ENCODE results near the gene MOV10. TPM values are rescaled to one million over a fixed set of nuclear protein-coding genes. Genes with fewer than 3 reads are reported as not detected.

The MOV10 gene
- total RNA-seq, 3 donors from 2014 or later (not counting 1 experiment from before 2014, with no cell fraction given): 87.9 to 124 (median 119) TPM

- peaks cover 23% of the 10 kb centered on the region for H3K4me1 ChIP-seq (ENCODE audit: control insufficient read depth, insufficient read depth, low read length)
- H3K36me3 ChIP-seq (ENCODE audit: control insufficient read depth, insufficient read depth, low read length): peaks cover 61% of the 10 kb centered on the region
- no peaks in the 10 kb centered on the region for H3K9me3 ChIP-seq (ENCODE audit: control insufficient read depth, insufficient read depth, low read length)
- H3K27ac ChIP-seq (ENCODE audit: low read length): no peak overlapping the region
- Mint-ChIP-seq H3K27me3 (ENCODE audit: low read depth in 2 of 2) (no peaks in the 10 kb centered on the region), H3K4me1 (peaks cover 16 to 21% of the 10 kb centered on the region in 2 donors), H3K27ac (no peak overlapping the region), H3K36me3 (peaks cover 15% of the 10 kb centered on the region), H3K9me3 (no peaks in the 10 kb centered on the region), H3K4me3 (no peak overlapping the region)
- DNase-seq (no peak), ATAC-seq (no peak)
- no peak overlapping the region for H3K4me3 ChIP-seq (ENCODE audit: low read length)
- intact Hi-C loops (cut with micrococcal nuclease): no loop called here
- WGBS (ENCODE audit: insufficient coverage): 95% methylated on average over 6 of the region's 6 CpGs
- no peak for TF ChIP-seq CTCF (IDR thresholded peaks at IDR 0.05)
- H3K27me3 ChIP-seq (ENCODE audit: control insufficient read depth, insufficient read depth, low read length): no peaks in the 10 kb centered on the region
Observed at GRCh38 chr1:112693821-112694220, 19.4 kb downstream of the MOV10 start.

- ATAC-seq: no peak
- Mint-ChIP-seq H3K27ac (no peak overlapping the region), H3K9me3 (no peaks in the 10 kb centered on the region), H3K36me3 (peaks cover 15% of the 10 kb centered on the region), H3K4me3 (no peak overlapping the region), H3K27me3 (ENCODE audit: low read depth in 2 of 2) (no peaks in the 10 kb centered on the region), H3K4me1 (peaks cover 18 to 25% of the 10 kb centered on the region in 2 donors)
- H3K4me1 ChIP-seq (ENCODE audit: control insufficient read depth, insufficient read depth, low read length): peaks cover 25% of the 10 kb centered on the region
- no peak for DNase-seq
- peaks cover 59% of the 10 kb centered on the region for H3K36me3 ChIP-seq (ENCODE audit: control insufficient read depth, insufficient read depth, low read length)
- H3K27me3 ChIP-seq (ENCODE audit: control insufficient read depth, insufficient read depth, low read length): no peaks in the 10 kb centered on the region
- H3K9me3 ChIP-seq (ENCODE audit: control insufficient read depth, insufficient read depth, low read length): no peaks in the 10 kb centered on the region
- TF ChIP-seq CTCF (IDR thresholded peaks at IDR 0.05): no peak
- intact Hi-C loops (cut with micrococcal nuclease): no loop called here
- no peak overlapping the region for H3K27ac ChIP-seq (ENCODE audit: low read length)
- WGBS (ENCODE audit: insufficient coverage): 98% methylated on average over 15 of the region's 15 CpGs
- no peak overlapping the region for H3K4me3 ChIP-seq (ENCODE audit: low read length)
Observed at GRCh38 chr1:112694363-112694929, 20.0 kb downstream of the MOV10 start.

- H3K27me3 Mint-ChIP-seq (ENCODE audit: low read depth in 2 of 2): no peaks in the 10 kb centered on the region
- DNase-seq (no peak), ATAC-seq (no peak)
- WGBS (ENCODE audit: insufficient coverage): 97% methylated on average over 9 of the region's 9 CpGs
- no peak overlapping the region for H3K27ac Mint-ChIP-seq
- H3K27ac ChIP-seq (ENCODE audit: low read length): no peak overlapping the region
- H3K9me3 ChIP-seq (ENCODE audit: control insufficient read depth, insufficient read depth, low read length): no peaks in the 10 kb centered on the region
- intact Hi-C loops (cut with micrococcal nuclease): no loop called here
- TF ChIP-seq CTCF (IDR thresholded peaks at IDR 0.05): no peak
- peaks cover 34% of the 10 kb centered on the region for H3K4me1 ChIP-seq (ENCODE audit: control insufficient read depth, insufficient read depth, low read length)
- H3K4me3 ChIP-seq (ENCODE audit: low read length): no peak overlapping the region
- H3K9me3 Mint-ChIP-seq: no peaks in the 10 kb centered on the region
- H3K36me3 ChIP-seq (ENCODE audit: control insufficient read depth, insufficient read depth, low read length): peaks cover 58% of the 10 kb centered on the region
- H3K4me3 Mint-ChIP-seq: no peak overlapping the region
- peaks cover 26 to 34% of the 10 kb centered on the region in 2 donors for H3K4me1 Mint-ChIP-seq
- peaks cover 15% of the 10 kb centered on the region for H3K36me3 Mint-ChIP-seq
- H3K27me3 ChIP-seq (ENCODE audit: control insufficient read depth, insufficient read depth, low read length): no peaks in the 10 kb centered on the region
Observed at GRCh38 chr1:112695276-112695675, 20.8 kb downstream of the MOV10 start.

All from natural killer cell (primary cell).